GM10847 (cell line): ENCODE data around the gene TTC23L.

Source experiments
- POLR2A ChIP-seq: IDR thresholded peaks from 2 replicates; pipeline ENCODE4 v1.6.1; 2011; ENCODE audit not compliant: insufficient read length; ENCODE audit errors: extremely low read depth

TTC23L gene

GRCh38 chr5:34849253-34849652 is 10.3 kb downstream of the TTC23L start:
- TF ChIP-seq POLR2A: no peak

- no peak for TF ChIP-seq POLR2A
These were observed 15.7 kb downstream of the TTC23L start for GRCh38 chr5:34854459-34855174.

- TF ChIP-seq POLR2A: no peak
These were observed 18.2 kb downstream of the TTC23L start for GRCh38 chr5:34857161-34857560.

- TF ChIP-seq POLR2A: no peak
These were observed 18.9 kb downstream of the TTC23L start for GRCh38 chr5:34857894-34858293.

GRCh38 chr5:34858790-34859189 is 19.8 kb downstream of the TTC23L start:
- TF ChIP-seq POLR2A: no peak

GRCh38 chr5:34859253-34859652 is 20.3 kb downstream of the TTC23L start:
- TF ChIP-seq POLR2A: no peak

GRCh38 chr5:34863946-34864345 is 25.0 kb downstream of the TTC23L start:
- TF ChIP-seq POLR2A: no peak

GRCh38 chr5:34865091-34865490 is 26.1 kb downstream of the TTC23L start:
- no peak for TF ChIP-seq POLR2A

GRCh38 chr5:34866989-34867471 is 28.1 kb downstream of the TTC23L start:
- TF ChIP-seq POLR2A: no peak

- TF ChIP-seq POLR2A: no peak
These were observed 28.7 kb downstream of the TTC23L start for GRCh38 chr5:34867660-34868059.

- TF ChIP-seq POLR2A: no peak
These were observed 29.8 kb downstream of the TTC23L start for GRCh38 chr5:34868791-34869190.

GRCh38 chr5:34869256-34869655 is 30.3 kb downstream of the TTC23L start:
- TF ChIP-seq POLR2A: no peak

GRCh38 chr5:34870382-34870781 is 31.4 kb downstream of the TTC23L start:
- TF ChIP-seq POLR2A: no peak

GRCh38 chr5:34876275-34876674 is 37.3 kb downstream of the TTC23L start:
- no peak for TF ChIP-seq POLR2A

GRCh38 chr5:34881246-34881645 is 42.3 kb downstream of the TTC23L start:
- no peak for TF ChIP-seq POLR2A

GRCh38 chr5:34886392-34887119 is 47.6 kb downstream of the TTC23L start:
- TF ChIP-seq POLR2A: no peak
